Measurements from ENCODE around the gene SMIM27. TPM values are rescaled to one million over a fixed set of nuclear protein-coding genes. Genes with fewer than 3 reads are reported as not detected.

The SMIM27 gene
- total and polyA plus RNA-seq, 2 of the 13 experiments (the other 11 are each of a cell fraction or from before 2014, with no cell fraction given), result 17.9 to 19.0 TPM

GRCh38 chr9:32526041-32526706 lies 26.0 kb upstream of the SMIM27 start, which contains the start of gene RIGI (continued):
- no peak for TF ChIP-seq MAZ (IDR thresholded peaks at IDR 0.05; ENCODE audit: borderline replicate concordance, low read depth, low read length)
- TF ChIP-seq MAZ (CRISPR knock-in tag; IDR thresholded peaks at IDR 0.05; ENCODE audit: low read depth), result peak; percentile 49; the same call in 1 of the 2 replicates
- TF ChIP-seq MTA3 (CRISPR knock-in tag; IDR thresholded peaks at IDR 0.05), result no peak
- TF ChIP-seq ZNF282 (IDR thresholded peaks at IDR 0.05; ENCODE audit: partially characterized antibody), result no peak
- peak; percentile 23; the same call in 1 of the 2 replicates for TF ChIP-seq ZNF788 (CRISPR knock-in tag; IDR thresholded peaks at IDR 0.05; ENCODE audit: borderline replicate concordance)
- TF ChIP-seq ATF2 (CRISPR knock-in tag; IDR thresholded peaks at IDR 0.05), result no peak
- TF ChIP-seq SETDB1 (CRISPR knock-in tag; IDR thresholded peaks at IDR 0.05; ENCODE audit: borderline replicate concordance), result no peak
- no peak for TF ChIP-seq ZKSCAN5 (CRISPR knock-in tag; IDR thresholded peaks at IDR 0.05)
- peak; percentile 43; the same call in 1 of the 2 replicates for TF ChIP-seq SP5 (CRISPR knock-in tag; IDR thresholded peaks at IDR 0.05; ENCODE audit: borderline replicate concordance, low read depth)
- TF ChIP-seq ZNF276 (CRISPR knock-in tag; IDR thresholded peaks at IDR 0.05; ENCODE audit: low read depth), result no peak
- TF ChIP-seq POLR2A (IDR thresholded peaks at IDR 0.05; ENCODE audit: insufficient read depth in 1 of 2, low read depth in 2 of 2, low read length in 2 of 2), result peak; percentile 65 to 79
- no peak; the same call in 1 of the 2 replicates for TF ChIP-seq MLXIP (CRISPR knock-in tag; IDR thresholded peaks at IDR 0.05; ENCODE audit: borderline replicate concordance)
- peak; percentile 69 for TF ChIP-seq POLR2AphosphoS5 (IDR thresholded peaks at IDR 0.05; ENCODE audit: low read depth, low read length)
- 0 out of 2 replicates have a peak, but pooled peaks have one; percentile 32 for TF ChIP-seq UBTF (CRISPR knock-in tag; IDR thresholded peaks at IDR 0.05)
- no peak for TF ChIP-seq ZNF678 (CRISPR knock-in tag; IDR thresholded peaks at IDR 0.05)
- peak; percentile 25; the same call in 1 of the 2 replicates for TF ChIP-seq BCL3 (CRISPR knock-in tag; IDR thresholded peaks at IDR 0.05)
- TF ChIP-seq TMF1 (CRISPR knock-in tag; IDR thresholded peaks at IDR 0.05; ENCODE audit: low read depth), result no peak
- peak; percentile 88 for TF ChIP-seq ZNF605 (CRISPR knock-in tag; IDR thresholded peaks at IDR 0.05)
- 0 out of 2 replicates have a peak, but pooled peaks have one; percentile 15 for TF ChIP-seq NR2C2 (CRISPR knock-in tag; IDR thresholded peaks at IDR 0.05; ENCODE audit: borderline replicate concordance)

Data from HepG2 (cell line).